Umbilical cord (tissue), 2 donors: ENCODE data around the gene JTB. TPM values are rescaled to one million over a fixed set of nuclear protein-coding genes. Genes with fewer than 3 reads are reported as not detected.

Source experiments
- DNase-seq: peaks from one replicate; pipeline ENCODE4 v3.0.0-alpha.2; 2015; ENCODE audit warnings: low spot score
- total RNA-seq: library from RNA; depleted of rRNA; stranded (reverse); fragments of >200 nt; gene quantifications from one replicate; pipeline ENCODE4 v1.2.3, GENCODE V29; 2014; ENCODE audit warnings: low replicate concordance; ENCODE audit not compliant: insufficient read depth

JTB gene
- total RNA-seq, 1 donor from 2014 or later = 120 TPM

DNA sequence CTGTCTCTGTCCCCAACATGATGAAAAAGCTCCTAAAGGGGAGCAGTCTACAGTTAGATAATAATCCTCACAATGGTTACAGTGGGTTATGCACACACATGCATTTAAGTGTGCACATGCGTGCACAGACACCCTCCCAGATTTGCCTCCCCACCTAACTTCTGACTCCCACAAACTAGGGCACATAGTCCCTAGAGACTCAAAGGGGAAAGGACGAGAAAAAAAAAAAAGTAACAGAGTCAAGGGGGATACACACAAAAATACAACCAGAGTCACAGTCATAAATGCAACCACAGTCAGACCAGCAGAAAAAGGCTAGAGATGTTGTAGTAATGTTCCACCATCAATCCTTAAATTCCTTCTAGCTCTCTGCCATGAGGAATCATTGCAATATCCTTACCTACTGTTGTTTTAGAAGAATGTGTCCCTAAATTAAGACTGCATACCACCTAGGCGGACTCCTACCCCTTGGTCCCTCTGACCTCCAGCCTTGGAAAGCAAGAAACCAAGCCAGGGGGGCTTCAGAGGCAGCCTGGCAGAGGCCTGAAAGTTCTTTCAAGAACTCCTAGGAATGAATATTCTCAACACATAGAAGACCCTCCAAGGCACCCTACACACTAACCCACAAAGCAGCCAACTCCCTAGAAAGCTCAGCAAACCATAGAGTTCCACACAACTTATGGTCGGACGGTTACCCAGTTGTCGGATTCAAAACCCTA is 20.3 kb downstream of the JTB start:
- DNase-seq = no peak

DNA sequence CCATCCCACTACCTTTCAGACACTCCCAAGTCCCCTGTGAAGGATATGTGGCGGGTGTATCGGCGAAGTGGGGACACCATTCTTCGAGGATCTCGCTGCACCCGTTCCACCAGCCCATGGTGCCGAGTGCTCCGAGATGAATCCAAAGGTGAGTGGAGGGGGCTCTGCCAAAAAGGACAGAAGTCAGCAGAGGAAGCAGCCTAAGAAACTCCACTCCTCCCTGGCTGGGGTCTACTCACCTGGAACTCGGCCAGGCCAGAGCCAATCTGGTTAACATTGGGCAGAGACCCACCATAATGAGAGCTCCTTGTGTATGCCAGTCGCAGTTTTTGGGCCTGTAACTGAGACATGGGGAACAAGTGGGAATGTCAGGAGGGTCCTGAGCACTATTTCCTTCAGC is 22.6 kb downstream of the JTB start:
- DNase-seq = no peak

DNA sequence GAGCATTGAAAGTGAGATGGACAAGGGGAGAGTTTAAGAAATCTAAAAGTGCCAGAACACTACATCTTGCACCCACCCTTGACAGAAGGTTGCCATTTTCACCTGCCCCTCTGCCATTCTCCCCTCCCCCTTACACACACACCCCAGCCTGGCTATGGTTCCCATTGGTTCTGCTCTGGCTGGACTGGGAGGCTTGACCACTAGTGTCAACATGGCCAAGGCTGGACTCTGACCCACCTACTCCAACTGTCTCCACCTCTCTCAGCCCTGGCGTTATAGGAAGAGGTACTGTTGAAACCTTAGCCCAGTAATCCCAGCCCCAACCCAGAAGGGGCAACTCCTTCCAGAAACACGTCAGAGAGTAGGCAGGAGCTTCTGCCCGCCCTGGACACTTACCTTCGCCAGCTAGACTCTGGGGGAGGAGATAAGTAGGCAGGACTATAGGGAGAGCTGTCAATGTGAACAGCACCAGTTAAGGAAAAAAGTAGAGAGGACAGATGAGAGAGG is 23.6 kb downstream of the JTB start:
- DNase-seq = no peak

- no peak for DNase-seq
Observed at GRCh38 chr1:153951801-153952200, 25.7 kb downstream of the JTB start.

GRCh38 chr1:153951183-153951582 is 26.3 kb downstream of the JTB start:
- no peak for DNase-seq

- peak; percentile 80 for DNase-seq
Observed at GRCh38 chr1:153946622-153947241, 30.7 kb downstream of the JTB start, which contains the start of gene DENND4B. Gene DENND4B, minus strand, starts transcription at chr1:153946718. Its CDS starts 2,344 bp downstream, at chr1:153944374.

- peak; percentile 73 for DNase-seq
Observed at GRCh38 chr1:153945795-153946621, 31.5 kb downstream of the JTB start.

GRCh38 chr1:153945131-153945794 is 32.2 kb downstream of the JTB start:
- no peak for DNase-seq

DNA sequence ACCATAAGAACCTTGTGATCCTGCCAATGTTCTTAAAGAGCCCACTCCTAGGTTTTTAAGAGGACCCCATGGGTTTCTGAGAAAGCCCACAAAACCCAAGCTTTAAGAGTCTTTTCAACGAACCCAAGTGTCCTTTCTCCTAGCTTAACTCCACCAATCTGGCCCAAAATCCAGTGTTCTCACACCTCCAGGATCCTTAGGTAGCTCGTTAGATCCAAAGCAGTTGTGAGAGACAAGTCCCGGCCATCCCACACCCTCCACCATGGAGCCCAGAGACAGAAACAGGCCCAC is 32.7 kb downstream of the JTB start:
- DNase-seq = no peak

DNA sequence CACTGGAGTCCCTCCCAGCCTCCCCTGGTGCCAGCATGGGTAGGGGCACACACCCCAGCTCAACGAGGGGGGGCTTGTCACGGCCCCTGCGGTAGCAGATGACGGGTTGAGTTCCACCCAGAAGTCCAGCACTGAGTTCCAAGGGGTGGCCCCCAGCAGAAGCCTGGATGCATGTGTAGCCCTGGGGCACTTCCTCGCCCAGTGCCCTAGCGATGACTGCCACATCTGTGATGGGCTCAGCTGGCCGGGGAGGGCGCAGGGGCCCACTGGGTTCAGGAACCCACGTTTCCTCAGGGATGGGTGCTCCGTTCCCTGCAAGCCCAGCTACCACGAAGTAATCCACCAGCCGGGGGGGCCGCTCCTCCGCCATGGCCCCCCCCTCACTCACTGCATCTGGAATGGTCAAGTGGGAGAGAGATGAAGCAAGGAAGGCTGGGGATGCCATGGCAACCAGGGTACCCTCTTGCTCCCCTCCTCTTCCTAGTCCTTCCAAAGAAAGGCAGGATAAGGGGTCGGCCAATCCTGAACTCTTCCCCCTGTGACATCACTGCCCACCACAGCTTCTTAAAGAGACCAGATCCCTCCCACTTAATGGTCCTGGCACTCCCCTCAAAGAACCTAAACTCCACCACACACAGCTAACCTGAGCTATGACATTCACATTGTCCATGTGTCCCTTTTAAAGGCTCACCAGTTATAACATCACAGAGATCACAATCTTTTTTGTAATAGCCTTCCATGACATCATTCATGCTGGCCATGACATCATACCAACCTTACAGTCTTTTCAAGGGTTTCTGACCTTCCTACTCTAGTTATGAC is 33.3 kb downstream of the JTB start:
- no peak for DNase-seq

DNA sequence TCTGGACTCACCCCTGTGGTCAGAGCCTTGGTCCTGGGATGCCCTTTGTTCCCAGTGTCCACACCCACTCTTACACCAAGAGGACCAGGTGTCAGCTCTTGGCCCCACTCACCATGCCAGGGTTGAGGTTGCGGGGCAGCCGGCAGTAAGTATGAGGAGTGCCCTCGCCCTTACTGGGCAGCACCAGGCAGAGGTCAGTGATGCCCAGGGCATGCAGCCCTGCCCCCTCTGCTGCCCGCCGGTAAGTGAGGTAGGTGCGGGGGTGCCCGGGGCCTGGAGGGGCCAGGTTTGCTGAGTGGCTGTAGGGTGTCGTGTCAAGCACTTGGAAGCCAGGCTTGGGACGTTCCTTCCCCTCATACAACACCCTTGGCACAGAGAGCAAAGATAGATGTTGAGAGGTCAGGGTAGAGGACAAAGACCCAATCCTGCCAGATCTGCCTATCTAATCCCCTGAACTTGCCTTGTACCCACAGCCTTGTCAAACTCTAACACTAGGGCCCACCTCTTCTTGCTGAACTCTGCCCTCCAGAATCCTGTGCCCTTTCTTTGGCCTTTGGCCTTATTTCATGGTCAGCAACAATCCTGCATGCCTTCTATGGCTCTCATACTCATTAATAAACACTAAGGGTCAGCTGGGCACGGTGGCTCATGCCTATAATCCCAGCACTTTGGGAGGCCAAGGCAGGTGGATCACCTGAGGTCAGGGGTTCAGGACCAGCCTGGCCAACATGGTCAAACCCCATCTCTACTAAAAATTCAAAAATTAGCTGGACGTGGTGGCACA is 34.5 kb downstream of the JTB start:
- DNase-seq = no peak

DNA sequence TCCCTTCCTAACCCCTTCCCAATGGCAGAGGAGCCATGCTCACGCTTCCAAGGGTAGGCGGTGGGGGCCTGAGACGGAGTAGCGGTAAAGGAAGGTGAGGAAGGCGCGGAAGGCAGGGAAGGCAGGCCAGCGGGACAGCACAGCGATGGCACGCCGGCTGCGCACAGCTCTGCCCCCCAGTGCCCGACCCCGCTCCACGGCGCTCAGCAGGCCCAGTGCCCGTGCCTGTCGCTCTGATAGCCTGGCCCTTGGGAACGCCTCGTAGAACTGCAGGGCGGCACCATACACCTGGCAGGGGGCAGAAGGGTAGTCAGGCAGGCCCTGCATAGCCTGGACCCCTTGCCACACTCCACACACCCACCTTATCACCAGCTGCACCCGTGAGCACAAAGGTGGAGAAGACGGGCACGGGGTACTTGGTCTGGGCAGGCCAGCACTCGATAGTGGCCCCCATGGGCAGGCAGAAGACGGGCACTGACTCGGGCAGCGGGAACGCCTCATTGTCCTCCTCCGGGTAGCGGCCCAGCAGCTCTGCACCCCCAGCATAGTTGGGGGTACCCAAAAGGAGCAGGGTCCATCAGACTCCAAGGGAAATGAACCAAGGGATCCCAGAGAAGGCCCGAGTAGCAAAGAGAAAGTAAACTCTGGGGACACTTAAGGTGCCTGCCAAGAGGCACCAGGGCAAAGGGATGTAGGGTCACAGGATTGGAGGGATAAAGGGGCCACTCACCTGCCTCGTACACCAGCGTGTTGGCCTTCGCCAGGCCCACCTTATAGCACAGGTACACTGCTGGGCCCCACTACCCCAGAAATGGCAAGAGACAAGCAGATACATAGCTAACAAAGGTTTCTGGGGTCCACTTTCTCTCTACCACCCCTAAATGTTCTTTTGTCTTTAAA is 35.4 kb downstream of the JTB start:
- no peak for DNase-seq

- DNase-seq = no peak
Observed at GRCh38 chr1:153940756-153941155, 36.7 kb downstream of the JTB start.

- DNase-seq = no peak
Observed at GRCh38 chr1:153939476-153939875, 38.0 kb downstream of the JTB start.

GRCh38 chr1:153938996-153939395 is 38.5 kb downstream of the JTB start:
- no peak for DNase-seq

DNA sequence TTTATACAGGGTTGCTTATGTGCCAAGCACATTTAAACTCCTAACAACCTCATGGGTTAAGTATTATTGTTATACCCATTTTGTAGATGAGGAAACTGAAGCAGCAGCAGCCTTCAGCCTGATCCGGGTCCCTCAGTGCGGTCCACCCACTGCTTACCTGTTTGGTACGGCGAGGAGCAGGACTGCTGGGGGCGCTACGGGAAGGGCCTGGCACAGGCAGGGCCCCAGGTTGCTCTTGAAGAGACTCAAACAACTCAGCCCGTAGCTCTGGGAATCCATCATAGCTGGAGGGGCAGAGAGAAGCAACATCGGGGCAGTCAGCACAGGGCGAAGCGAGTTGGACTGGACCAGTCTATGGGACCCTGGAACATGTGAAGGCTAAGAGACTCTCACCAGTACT is 40.1 kb downstream of the JTB start:
- no peak for DNase-seq

GRCh38 chr1:153936011-153936802 is 41.3 kb downstream of the JTB start:
- no peak for DNase-seq

DNA sequence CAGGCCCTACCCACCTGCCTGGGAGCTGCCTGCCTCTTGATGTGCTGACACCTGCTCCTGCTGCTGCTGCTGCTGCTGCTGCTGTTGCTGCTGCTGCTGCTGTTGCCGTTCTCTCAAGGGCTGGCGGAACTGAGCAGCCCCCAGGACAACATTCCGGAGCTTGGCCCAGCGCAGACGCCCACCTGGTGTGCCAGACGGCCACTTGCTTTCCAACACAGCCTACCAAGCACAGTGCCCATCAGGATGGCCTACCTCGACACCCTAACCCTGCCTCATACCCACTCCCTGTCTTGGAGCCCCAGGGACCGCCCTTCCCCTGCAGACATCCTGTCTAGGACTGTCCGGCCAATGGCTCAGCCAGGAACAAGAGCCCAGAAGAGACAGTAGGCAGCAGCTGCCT is 42.7 kb downstream of the JTB start:
- no peak for DNase-seq
